RPMI7951 (cell line): Measurements from ENCODE around the gene MICOS13. TPM values are rescaled to one million over a fixed set of nuclear protein-coding genes. Genes with fewer than 3 reads are reported as not detected.

Source experiments
- DNase-seq: peaks from one replicate; pipeline ENCODE4 v3.0.0-alpha.2; 2012; ENCODE audit warnings: low read depth
- total RNA-seq: library from RNA; depleted of rRNA; stranded (reverse); fragments of >200 nt; shearing (Covaris generic); gene quantifications from 2 replicates; pipeline ENCODE4 v1.2.3, GENCODE V29; 2014

MICOS13 gene
- total RNA-seq, 1 experiment from 2014 or later: 67.8 TPM

- no peak for DNase-seq
Observed at GRCh38 chr19:5667751-5668271, 12.5 kb downstream of the MICOS13 start.

- DNase-seq: no peak
Observed at GRCh38 chr19:5666921-5667610, 13.2 kb downstream of the MICOS13 start.

DNA sequence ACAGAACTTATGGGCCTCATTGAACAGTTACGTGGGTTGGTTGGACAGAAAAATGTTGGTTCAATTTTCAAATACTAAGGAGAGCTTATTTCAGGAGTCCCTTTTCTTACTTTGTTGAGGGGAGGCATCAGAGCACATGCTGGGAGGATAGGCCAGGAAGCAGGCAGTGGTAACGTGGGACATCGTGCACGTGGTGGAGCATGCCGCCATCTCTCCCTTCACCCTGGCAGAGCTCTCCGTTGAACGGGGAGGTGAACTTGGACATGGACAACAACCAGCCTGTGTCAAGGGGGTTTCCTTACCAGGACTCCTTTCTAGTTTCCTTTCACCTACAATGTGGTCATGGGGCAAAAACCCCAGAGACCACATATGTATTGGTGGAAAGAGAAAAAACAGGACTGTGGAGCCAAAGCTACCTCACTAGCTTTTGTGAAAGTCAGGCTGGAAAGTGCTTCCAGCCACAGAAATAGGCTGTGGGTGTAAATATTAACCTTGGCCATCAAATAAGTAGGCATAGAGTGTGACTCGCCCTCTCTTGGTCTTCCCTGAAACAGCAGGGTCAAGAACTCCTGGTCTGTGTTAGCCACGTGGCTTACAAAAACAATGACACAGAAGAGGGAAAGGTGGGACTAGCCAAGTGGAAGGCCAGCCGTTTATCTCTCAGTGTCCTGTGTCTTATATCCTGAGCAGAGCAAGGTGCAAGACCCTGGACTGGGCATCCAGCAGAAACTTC, 14.4 kb downstream of the MICOS13 start:
- peak; percentile 45 for DNase-seq

- DNase-seq: no peak
Observed at GRCh38 chr19:5664515-5664914, 15.8 kb downstream of the MICOS13 start.

DNA sequence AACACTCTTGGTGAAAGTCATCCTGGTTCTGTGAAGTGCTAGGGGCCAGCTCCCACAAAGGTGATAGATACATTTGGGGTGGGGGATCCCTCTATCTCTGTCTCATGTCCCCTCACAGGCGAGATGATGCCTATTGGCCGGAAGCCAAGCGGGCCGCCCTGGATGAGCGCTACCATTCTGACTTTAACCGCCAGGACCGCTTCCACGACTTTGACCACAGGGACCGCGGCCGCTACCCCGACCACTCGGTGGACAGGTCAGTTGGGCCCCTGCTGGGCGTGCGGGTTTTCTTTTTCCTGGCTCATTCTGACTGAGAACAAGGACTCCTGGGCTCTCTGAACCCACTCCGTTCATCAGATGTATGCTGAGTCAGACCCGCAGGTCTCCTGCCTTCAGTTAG, 16.4 kb downstream of the MICOS13 start:
- no peak for DNase-seq

DNA sequence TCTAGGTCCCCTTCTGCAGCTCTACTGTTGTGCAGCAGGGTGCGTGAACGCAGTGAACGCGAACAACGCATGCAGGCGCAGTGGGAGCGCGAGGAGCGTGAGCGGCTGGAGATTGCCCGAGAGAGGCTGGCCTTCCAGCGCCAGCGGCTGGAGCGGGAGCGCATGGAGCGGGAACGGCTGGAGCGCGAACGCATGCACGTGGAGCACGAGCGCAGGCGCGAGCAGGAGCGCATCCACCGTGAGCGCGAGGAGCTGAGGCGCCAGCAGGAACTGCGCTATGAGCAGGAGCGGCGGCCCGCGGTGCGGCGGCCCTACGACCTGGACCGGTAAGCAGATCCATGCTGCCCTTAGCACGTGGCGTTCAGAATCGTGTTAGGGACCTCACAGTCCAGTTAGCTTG, 18.8 kb downstream of the MICOS13 start:
- DNase-seq: no peak

GRCh38 chr19:5655412-5655811, 24.9 kb downstream of the MICOS13 start:
- DNase-seq: no peak

- no peak for DNase-seq
Observed at GRCh38 chr19:5654931-5655330, 25.4 kb downstream of the MICOS13 start.

DNA sequence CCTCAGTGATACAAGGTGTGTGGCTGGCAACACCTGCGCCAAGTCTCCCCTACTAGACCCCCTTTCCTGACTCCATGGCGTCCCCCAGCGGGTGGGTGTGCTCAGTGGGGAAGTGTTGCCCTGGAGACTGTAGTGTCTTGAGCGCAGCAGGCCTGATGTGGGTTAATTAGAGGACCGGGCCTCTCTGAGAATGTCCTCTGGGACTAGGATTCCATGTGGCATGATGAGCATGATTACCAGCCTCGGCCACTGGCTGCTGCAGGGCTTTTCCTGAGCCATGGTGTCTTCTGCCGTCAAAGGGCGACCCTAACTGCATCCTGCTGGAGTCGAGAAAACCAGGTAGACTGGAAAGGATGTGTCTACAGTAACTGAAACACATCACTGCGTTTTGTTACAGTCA, 28.1 kb downstream of the MICOS13 start:
- no peak for DNase-seq

GRCh38 chr19:5651361-5651760, 29.0 kb downstream of the MICOS13 start:
- no peak for DNase-seq

- no peak for DNase-seq
Observed at GRCh38 chr19:5648464-5648863, 31.9 kb downstream of the MICOS13 start.

- DNase-seq: no peak
Observed at GRCh38 chr19:5646703-5647102, 33.6 kb downstream of the MICOS13 start.

GRCh38 chr19:5645409-5645808, 34.9 kb downstream of the MICOS13 start:
- no peak for DNase-seq

DNA sequence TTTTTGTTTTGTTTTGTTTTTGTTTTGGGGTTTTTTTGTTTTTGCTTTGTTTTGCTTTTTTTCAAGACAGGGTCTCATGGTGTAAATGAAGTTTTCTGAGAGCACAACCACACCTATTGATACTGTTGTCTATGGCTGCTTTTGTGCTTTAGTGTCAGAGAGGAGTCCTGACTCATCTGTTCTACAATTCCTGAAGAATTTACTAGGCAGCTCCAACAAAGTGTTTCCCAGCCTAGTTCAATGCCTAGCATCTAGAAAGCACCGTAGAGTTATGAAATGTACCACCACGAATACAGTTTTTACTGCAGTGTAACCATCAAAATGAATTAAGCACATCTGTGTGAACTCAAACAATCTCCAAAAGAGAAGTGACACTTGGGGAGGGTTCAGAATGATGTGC, 36.3 kb downstream of the MICOS13 start:
- DNase-seq: no peak

DNA sequence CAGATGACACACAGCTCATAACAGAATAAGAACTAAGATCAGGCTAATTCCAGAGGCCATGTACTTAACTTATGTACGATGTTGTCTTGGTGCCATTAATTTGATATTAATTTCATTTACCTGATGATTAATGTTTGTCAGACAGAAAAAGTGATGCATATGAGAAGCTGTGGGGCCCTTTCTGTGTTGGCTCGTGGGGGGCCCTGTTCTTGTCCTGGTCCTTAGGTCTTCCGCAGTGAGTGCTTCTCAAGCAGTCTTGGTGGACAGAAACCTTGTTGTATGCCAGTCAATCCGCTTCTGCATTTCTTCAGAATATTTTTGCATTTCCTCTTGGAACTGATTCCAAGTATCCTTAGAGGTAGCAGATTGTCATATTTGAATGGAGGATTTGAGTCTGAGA, 37.3 kb downstream of the MICOS13 start:
- DNase-seq: no peak

GRCh38 chr19:5642204-5642603, 38.1 kb downstream of the MICOS13 start:
- no peak for DNase-seq

DNA sequence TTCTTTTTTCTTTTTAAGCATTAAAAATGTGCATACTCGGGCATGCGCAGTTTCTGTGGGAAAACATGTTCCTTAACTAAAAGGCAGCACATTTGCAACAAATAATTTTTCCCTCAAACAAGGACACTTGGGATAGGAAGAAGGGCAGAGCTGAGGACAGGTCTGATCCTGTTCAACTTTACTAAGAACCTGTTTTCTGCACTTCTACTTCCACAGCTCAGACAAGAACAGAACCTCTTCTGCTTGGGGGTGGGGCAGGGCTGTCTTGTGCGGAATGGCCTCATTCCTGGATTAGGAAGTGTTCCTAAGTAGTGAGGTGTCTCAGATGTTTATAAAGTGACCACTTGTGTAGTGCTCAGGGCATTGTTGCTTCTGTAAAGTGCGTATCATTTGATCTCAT, 39.1 kb downstream of the MICOS13 start:
- DNase-seq: no peak

- DNase-seq: no peak
Observed at GRCh38 chr19:5637971-5638370, 42.3 kb downstream of the MICOS13 start.

GRCh38 chr19:5635427-5635826, 44.9 kb downstream of the MICOS13 start:
- DNase-seq: no peak

DNA sequence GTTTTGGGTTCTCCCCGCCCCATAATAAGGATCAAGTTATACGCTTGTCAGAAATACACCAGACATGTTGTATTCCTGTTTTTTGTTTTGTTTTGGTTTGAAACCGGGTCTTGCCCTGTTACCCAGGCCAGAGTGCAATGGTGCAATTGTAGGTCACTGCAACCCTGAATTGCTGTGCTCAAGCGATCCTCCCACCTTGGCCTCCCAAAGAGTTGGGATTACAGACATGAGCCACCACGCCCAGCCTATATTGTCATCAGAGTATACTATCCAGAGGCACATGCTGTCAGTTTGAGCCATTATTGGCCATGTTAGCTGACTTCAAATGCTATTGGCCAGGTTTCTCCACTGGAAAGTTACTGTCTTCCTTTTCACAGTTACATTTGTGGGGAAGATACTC, 47.7 kb downstream of the MICOS13 start:
- DNase-seq: no peak

DNA sequence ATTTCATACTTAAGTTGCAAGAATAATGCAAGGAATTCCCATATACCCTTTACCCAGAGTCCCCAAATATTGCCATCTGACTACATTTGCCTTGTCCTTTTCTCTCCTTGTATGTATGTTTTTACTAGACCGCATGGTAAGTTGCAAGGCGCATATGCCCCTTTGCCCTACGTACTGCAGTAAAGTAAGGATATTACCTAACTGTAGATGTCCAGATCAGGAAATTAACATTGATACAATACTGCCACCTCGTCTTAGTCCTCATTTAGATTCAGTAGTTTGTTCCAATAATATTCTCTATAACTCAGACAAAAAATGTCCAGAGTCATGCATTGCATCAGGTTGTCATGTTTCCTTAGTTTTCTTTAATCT, 48.1 kb downstream of the MICOS13 start:
- no peak for DNase-seq

DNA sequence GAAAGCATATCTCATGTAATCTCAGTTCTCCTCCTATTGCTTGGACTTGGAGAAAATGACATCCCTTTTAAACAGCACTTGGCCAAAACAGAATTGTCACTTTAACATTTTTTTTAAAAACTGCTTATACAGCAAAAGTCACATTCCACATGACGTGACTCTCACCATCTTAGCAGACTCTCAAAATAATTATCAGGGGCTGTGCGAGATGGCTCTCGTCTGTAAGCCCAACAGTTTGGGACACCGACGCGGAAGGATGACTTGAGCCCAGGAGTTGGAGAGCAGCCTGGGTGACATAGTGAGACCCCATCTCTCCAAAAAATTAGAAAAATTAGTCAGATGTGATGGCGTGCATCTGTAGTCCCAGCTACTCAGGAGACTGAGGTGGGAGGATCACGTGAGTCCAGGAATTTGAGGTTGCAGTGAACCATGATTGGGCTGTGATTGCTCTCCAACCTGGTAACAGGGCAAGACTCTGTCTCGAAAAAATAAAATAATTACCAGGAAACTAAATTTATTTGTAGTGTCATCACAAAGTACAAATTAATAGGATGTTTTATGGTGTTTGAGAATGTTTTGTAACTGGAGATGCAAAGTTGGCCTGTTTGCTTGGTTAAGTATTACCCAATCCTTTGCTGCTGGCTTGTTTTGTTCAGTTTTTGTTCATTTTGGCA, 48.6 kb downstream of the MICOS13 start:
- no peak for DNase-seq
